NK-92 treated with Interleukin-12 subunit alpha and Interleukin-12 subunit beta, amount 100 ng/mL, for 24 hours (cell line): ENCODE measurements around the gene ZNF483.
"Not testable (repeated sequence)": the region's sequence is repeated elsewhere in the genome, so short reads cannot be mapped to it uniquely, and the experiment has no call there.

Source experiments
- DNase-seq: peaks from one replicate; lab custom pipeline; 2025; lab: John Stamatoyannopoulos, UW

ZNF483 gene

DNA sequence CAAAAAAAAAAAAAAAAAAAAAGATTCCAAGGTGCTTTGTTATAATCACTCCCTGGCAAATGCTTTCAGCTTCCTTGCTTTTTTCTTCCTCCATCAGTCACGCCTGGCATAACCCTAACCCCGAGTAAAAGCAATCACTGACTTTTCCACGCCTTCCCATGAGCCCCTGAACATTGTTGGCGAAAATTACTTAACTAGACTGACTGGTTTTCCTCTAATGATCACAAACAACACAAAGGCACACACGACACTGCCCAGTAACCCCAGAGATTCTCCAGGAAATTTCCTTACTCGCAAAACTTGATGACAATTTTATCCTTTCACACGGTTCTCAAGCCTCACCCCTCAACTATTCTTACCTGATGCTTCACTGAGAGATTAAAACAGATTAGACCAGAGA is 85.9 kb downstream of the ZNF483 start:
- no peak for DNase-seq

DNA sequence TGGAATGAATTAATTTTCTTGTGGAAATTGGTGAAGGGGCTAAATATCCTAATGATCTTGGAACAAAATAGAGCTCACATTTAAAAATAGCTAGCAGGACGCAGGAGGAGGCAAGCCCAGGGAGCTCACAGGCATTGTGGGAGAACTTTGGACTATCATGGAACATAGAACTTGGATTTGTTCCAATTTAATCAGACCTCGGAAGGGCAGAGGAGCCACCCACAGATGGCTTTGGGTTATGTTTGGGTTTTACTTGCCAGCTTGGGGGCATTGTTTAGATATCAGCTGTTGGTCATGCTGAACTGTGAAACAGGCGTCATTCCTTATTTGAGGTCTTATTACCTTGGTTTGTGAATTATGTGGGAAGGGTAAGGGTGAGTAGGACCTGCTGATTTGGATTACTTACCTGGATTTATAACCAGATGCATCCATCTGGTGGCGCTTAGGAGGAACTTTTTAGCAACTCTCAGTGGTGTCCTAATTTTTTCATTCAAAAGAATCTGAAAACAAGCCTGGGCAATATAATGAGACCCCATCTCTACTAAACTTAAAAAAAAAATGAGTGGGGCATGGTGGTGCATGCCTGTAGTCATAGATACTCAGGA is 88.6 kb downstream of the ZNF483 start:
- no peak for DNase-seq

DNA sequence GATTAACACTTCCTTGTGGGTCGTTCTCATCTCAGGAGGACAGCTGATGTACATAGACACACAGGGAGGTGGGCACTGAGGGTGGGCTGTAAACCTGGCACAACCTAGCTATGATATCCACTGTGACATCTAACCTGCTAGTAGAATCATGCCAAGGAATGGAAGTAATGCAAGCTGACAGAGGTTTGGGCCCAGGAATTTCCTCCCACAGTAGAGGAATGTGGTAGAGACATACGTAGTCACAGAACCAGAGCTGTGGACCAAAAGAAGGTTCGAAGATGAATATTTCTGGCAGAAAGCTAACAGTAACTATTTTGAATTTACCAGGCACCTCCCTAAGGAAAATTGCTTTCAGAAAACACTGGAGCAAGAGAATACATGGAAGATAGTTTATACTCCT is 90.9 kb downstream of the ZNF483 start:
- DNase-seq = no peak

DNA sequence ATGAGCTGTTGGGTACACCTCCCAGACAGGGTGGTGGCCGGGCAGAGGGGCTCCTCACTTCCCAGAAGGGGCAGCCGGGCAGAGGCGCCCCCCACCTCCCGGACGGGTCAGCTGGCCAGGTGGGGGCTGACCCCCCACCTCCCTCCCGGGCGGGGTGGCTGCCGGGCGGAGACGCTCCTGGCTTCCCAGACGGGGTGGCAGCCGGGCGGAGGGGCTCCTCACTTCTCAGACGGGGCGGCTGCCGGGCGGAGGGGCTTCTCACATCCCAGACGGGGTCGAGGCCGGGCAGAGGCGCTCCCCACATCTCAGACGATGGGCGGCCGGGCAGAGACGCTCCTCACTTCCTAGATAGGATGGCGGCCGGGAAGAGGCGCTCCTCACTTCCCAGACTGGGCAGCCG is 92.4 kb downstream of the ZNF483 start:
- not testable (repeated sequence) for DNase-seq

DNA sequence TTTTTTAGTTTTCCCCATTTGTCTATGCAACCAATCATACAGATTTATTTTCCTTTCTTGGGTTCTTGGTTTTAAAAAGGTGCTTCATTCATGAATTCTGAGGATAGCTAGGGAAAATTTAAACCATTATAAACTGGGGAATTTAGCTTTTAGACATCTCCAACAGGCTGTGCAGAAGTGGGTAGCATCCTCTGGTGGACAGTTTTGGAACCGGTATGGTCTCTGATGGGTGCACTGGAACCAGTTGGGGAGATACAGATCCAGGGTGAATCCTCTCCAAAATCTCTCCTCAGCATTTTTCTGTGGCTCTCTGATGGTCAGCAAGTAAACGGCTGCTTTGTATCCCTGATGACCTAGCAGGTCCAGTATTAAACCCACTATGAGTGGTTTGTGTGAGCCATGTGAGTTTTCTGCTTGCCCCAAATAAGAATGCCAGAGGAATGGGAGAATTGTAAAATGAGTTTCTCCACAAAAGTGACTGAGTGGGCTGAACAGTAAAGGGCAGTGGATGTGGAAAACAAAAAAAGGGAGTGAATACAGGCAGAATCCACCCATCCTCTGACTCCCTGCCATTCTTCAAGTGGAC is 97.0 kb downstream of the ZNF483 start:
- DNase-seq = no peak

DNA sequence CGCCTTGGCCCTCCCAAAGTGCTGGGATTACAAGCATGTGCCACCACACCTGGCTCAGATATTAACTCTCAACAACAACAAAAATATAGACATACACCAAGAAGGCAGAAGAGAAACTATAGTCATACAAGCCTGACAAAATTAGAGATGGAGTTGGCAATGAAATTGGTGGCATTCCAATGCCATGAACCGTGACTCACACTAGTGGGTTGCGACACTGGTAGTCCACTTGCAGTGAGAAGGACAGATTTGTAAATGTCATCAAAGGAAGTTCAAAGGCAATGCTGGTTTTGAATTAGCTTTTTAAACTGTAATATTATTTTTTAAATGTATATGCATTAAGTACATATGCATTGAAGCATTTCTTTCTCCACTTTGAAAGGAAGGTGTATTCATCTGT is 97.6 kb downstream of the ZNF483 start:
- DNase-seq = no peak
